T-cell (primary cell): ENCODE data around the gene BTK. TPM values are rescaled to one million over a fixed set of nuclear protein-coding genes. Genes with fewer than 3 reads are reported as not detected.

Experiments used
- ATAC-seq, 4 experiments: fragments of 200-7000 bp in 3 of 4; fragments of 150-1000 bp in 1 of 4; cut with Tn5 transposase; replicated peaks in 1 of 4; 1 replicate in 3 of 4; 2 replicates in 1 of 4; pipeline ENCODE4 v1.10.0; 2021; ENCODE audit warnings: moderate library complexity in 3 of 4, mild to moderate bottlenecking in 2 of 4, moderate number of reproducible peaks in 1 of 4
- CTCF ChIA-PET, 2 donors: fragments of 300-600 bp; sonication (Branson Sonifier 250); formaldehyde crosslinking; loops; one replicate each; lab custom pipeline; 2022; ENCODE audit warnings: antibody characterized with exemption in 2 of 2; lab: Charles Lee
- POLR2A ChIA-PET, 2 donors: fragments of 300-600 bp; sonication (Branson Sonifier 250); formaldehyde crosslinking; loops; one replicate each; lab custom pipeline; 2022; ENCODE audit warnings: antibody characterized with exemption in 2 of 2; lab: Charles Lee
- DNase-seq, 35 experiments: peaks; one replicate each; pipeline versions ENCODE4 v3.0.0 to v3.0.0-alpha.2; 2013 to 2023
- H3K27ac ChIP-seq: one replicate; pipeline ENCODE4 v1.5.1; 2013; ENCODE audit warnings: low read length
- H3K27me3 ChIP-seq, 2 experiments: replicated peaks in 1 of 2; 1 replicate in 1 of 2; 2 replicates in 1 of 2; pipeline versions ENCODE4 v1.6.1 to v1.7.0; 2013; ENCODE audit warnings: low read length in 1 of 2, mixed read lengths in 1 of 2; ENCODE audit not compliant: control insufficient read depth in 2 of 2, insufficient read depth in 2 of 2; ENCODE audit errors: extremely low read depth in 1 of 2
- H3K36me3 ChIP-seq, 2 donors: 1 replicate in 1 of 2; 2 replicates in 1 of 2; pipeline versions ENCODE4 v1.6.1 to v1.7.0; 2013; ENCODE audit warnings: low read length in 1 of 2; ENCODE audit not compliant: control insufficient read depth in 2 of 2, insufficient read depth in 1 of 2; ENCODE audit errors: extremely low read depth in 1 of 2
- H3K4me1 ChIP-seq, 2 experiments: 1 replicate in 1 of 2; 2 replicates in 1 of 2; pipeline versions ENCODE4 v1.6.1 to v1.7.0; 2013; ENCODE audit warnings: low read length in 2 of 2, mixed read lengths in 1 of 2; ENCODE audit not compliant: insufficient read depth in 2 of 2, control insufficient read depth in 1 of 2; ENCODE audit errors: extremely low read depth in 1 of 2
- H3K4me3 ChIP-seq, 2 donors: 1 replicate in 1 of 2; 2 replicates in 1 of 2; pipeline versions ENCODE4 v1.5.1 to v1.7.0; 2013; ENCODE audit warnings: mild to moderate bottlenecking in 2 of 2, low read length in 1 of 2, moderate library complexity in 1 of 2; ENCODE audit not compliant: control insufficient read depth in 1 of 2; ENCODE audit errors: extremely low read depth in 1 of 2
- H3K9me3 ChIP-seq: 2 replicates; pipeline ENCODE4 v1.7.0; 2013
- H3K27ac Mint-ChIP-seq, 2 donors: one replicate each; pipeline ENCODE4 v1.8.0; 2020 to 2021; ENCODE audit warnings: mild to moderate bottlenecking in 2 of 2, mixed read lengths in 2 of 2
- H3K27me3 Mint-ChIP-seq, 2 donors: one replicate each; pipeline ENCODE4 v1.8.0; 2021 to 2022; ENCODE audit warnings: mixed read lengths in 2 of 2
- H3K36me3 Mint-ChIP-seq: one replicate; pipeline ENCODE4 v1.8.0; 2021; ENCODE audit warnings: mixed read lengths
- H3K4me1 Mint-ChIP-seq, 3 donors: one replicate each; pipeline ENCODE4 v1.8.0; 2020 to 2022; ENCODE audit warnings: mixed read lengths in 3 of 3, mild to moderate bottlenecking in 1 of 3
- H3K4me3 Mint-ChIP-seq, 3 donors: one replicate each; pipeline ENCODE4 v1.8.0; 2020 to 2022; ENCODE audit warnings: mild to moderate bottlenecking in 3 of 3, mixed read lengths in 3 of 3, moderate library complexity in 3 of 3
- H3K9me3 Mint-ChIP-seq, 3 donors: one replicate each; pipeline ENCODE4 v1.8.0; 2020 to 2022; ENCODE audit warnings: mixed read lengths in 3 of 3
- WGBS: methylation state at CpG from one replicate; pipeline ENCODE4 v1.1.5; 2013; ENCODE audit warnings: missing lambda C conversion rate; ENCODE audit not compliant: insufficient coverage; 5-methylcytosine and 5-hydroxymethylcytosine counted together
- total RNA-seq, 35 experiments: library from RNA in 6 of 35; stranded (reverse) in 6 of 35; fragments of 120-200 nt in 1 of 35; gene quantifications; one replicate each; pipeline versions ENCODE4 v1.2.1 to v1.2.4 and lab custom pipeline; 2013 to 2026

Gene BTK
- total RNA-seq (1 to 10 TPM; 1.6 to 9.5 (median 4.1) TPM), total RNA-seq (lab: John Stamatoyannopoulos, UW) (0.11 to 16.1 (median 1.4) reads per million in 29 experiments)
- total RNA-seq (2013): 3.4 TPM

DNA sequence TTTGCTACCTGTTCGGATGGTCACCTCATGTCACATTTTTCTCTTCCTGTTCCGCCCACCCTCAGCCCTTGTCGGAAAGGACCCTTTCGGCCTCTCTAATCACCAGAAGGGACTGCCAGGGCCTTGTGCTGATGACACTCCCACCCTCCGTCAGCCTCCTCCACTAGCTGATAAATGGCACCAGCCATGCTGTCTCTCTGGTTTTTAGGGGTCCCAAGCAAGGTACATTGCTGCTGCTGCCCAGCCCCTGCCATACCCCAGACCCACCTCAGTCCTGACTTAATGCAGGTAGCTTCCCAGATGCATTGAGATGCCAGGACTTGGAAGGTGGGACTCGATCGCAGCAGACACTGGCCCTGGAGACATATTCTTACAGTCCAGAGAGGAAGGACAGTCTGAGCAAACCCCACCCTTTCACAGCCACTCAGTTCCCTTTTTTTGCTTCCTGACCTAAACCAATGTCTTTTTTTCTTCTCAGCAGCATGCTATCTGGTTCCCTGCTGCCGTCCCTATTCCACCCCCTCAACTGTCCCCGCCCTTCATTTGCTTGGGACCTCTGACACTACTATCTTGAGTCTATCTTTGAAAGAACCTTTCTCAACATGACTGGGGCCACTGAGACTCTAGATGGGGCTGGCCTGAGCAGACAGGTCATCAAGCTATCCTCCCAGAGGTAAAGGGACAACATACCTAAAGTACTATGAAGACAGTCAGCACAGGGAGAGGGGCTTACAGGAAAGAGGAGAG, at the start of gene BTK:
BTK (minus strand) TSS at position 397 of the 747 bp plus-strand sequence. CDS start 10,907 bp downstream, outside the sequence.
- CTCF ChIA-PET: no interaction called here
- no peak within 1 kb of the TSS for H3K27ac ChIP-seq
- H3K27me3 ChIP-seq: no peaks in the 10 kb centered on the region
- H3K4me3 ChIP-seq: no peak within 1 kb of the TSS
- no peaks in the 10 kb centered on the region for H3K36me3 Mint-ChIP-seq
- DNase-seq: no peak
- no peaks in the 10 kb centered on the region for H3K9me3 ChIP-seq
- peaks cover 0 to 5% of the 10 kb centered on the region in 2 experiments for H3K4me1 ChIP-seq
- POLR2A ChIA-PET: no interaction called here
- peak within 1 kb of the TSS in 1 of 3 donors; percentile 76 for H3K4me3 Mint-ChIP-seq
- no peaks in the 10 kb centered on the region for H3K36me3 ChIP-seq
- peak within 1 kb of the TSS in 1 of 2 donors; percentile 43 for H3K27ac Mint-ChIP-seq
- ATAC-seq: no peak
- peaks cover 1 to 10% (median 8%) of the 10 kb centered on the region in 3 donors for H3K4me1 Mint-ChIP-seq
- H3K27me3 Mint-ChIP-seq: peaks cover 0 to 4% of the 10 kb centered on the region in 2 donors
- no peaks in the 10 kb centered on the region for H3K9me3 Mint-ChIP-seq
- WGBS: 38% methylated on average over 2 of the region's 9 CpGs

- DNase-seq: no peak
- H3K27ac Mint-ChIP-seq: peak overlapping the region; percentile 49 to 77
- H3K4me3 Mint-ChIP-seq: no peak overlapping the region
- peaks cover 0 to 6% of the 10 kb centered on the region in 2 donors for H3K27me3 Mint-ChIP-seq
- peaks cover 15% of the 10 kb centered on the region for H3K36me3 Mint-ChIP-seq
- Histone ChIP-seq H3K27ac (no peak overlapping the region), H3K27me3 (no peaks in the 10 kb centered on the region), H3K36me3 (no peaks in the 10 kb centered on the region), H3K4me3 (no peak overlapping the region), H3K4me1 (no peaks in the 10 kb centered on the region), H3K9me3 (no peaks in the 10 kb centered on the region)
- H3K9me3 Mint-ChIP-seq: no peaks in the 10 kb centered on the region
- H3K4me1 Mint-ChIP-seq: peaks cover 0 to 11% (median 10%) of the 10 kb centered on the region in 3 donors
- peak in 1 of 4 experiments; percentile 64 for ATAC-seq
- CTCF ChIA-PET: interaction anchor here in 1 of 2 donors (0.6 kb wide), 1 partner anchor 14 kb away, joined by 8 read pairs; no protein-coding TSS in a partner anchor
- WGBS: 100% methylated on average over 1 of the region's 2 CpGs
- POLR2A ChIA-PET: no interaction called here
Measured at GRCh38 chrX:101430457-101431078, 44.6 kb upstream of the BTK start.

DNA sequence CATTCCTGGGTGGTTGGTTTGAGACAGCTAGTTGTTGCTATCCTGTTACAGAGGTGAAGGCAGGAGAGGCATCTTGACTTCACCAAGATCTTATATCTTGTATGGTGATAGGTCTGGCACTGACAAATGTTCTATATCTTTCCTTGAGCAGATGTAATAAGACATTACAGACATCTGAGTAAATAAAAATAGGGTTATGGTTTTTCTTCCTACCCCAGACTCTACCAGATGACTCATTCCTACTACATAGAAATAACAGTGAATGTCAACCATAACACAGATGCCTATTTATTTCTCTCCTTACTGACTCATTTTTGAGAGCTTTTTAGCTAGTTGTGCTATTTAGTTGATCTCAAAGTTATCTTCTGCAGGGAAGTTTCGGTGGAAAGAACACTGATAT, 43.9 kb upstream of the BTK start:
- Histone ChIP-seq H3K27ac (no peak overlapping the region), H3K36me3 (no peaks in the 10 kb centered on the region), H3K4me3 (no peak overlapping the region), H3K27me3 (no peaks in the 10 kb centered on the region), H3K4me1 (no peaks in the 10 kb centered on the region), H3K9me3 (no peaks in the 10 kb centered on the region)
- CTCF ChIA-PET: no interaction called here
- H3K27ac Mint-ChIP-seq: peak overlapping the region; percentile 29 to 77
- peaks cover 0 to 13% (median 10%) of the 10 kb centered on the region in 3 donors for H3K4me1 Mint-ChIP-seq
- H3K36me3 Mint-ChIP-seq: peaks cover 20% of the 10 kb centered on the region
- peak overlapping the region in 1 of 3 donors; percentile 32 for H3K4me3 Mint-ChIP-seq
- H3K9me3 Mint-ChIP-seq: no peaks in the 10 kb centered on the region
- no CpG with 5 or more reads among the region's 1 CpG for WGBS
- POLR2A ChIA-PET: no interaction called here
- DNase-seq (no peak), ATAC-seq (peak in 1 of 4 experiments; percentile 37)
- peaks cover 0 to 8% of the 10 kb centered on the region in 2 donors for H3K27me3 Mint-ChIP-seq

- Mint-ChIP-seq H3K36me3 (peaks cover 25% of the 10 kb centered on the region), H3K4me1 (peaks cover 0 to 13% (median 10%) of the 10 kb centered on the region in 3 donors), H3K4me3 (no peak overlapping the region), H3K9me3 (no peaks in the 10 kb centered on the region), H3K27ac (no peak overlapping the region), H3K27me3 (peaks cover 0 to 9% of the 10 kb centered on the region in 2 donors)
- CTCF ChIA-PET: no interaction called here
- DNase-seq (no peak), ATAC-seq (no peak)
- Histone ChIP-seq H3K27ac (no peak overlapping the region), H3K36me3 (peaks cover 0 to 2% of the 10 kb centered on the region in 2 donors), H3K4me1 (no peaks in the 10 kb centered on the region), H3K27me3 (no peaks in the 10 kb centered on the region), H3K4me3 (no peak overlapping the region), H3K9me3 (no peaks in the 10 kb centered on the region)
- no CpG with 5 or more reads among the region's 2 CpGs for WGBS
- POLR2A ChIA-PET: no interaction called here
Measured at GRCh38 chrX:101427954-101428353, 42.0 kb upstream of the BTK start.

DNA sequence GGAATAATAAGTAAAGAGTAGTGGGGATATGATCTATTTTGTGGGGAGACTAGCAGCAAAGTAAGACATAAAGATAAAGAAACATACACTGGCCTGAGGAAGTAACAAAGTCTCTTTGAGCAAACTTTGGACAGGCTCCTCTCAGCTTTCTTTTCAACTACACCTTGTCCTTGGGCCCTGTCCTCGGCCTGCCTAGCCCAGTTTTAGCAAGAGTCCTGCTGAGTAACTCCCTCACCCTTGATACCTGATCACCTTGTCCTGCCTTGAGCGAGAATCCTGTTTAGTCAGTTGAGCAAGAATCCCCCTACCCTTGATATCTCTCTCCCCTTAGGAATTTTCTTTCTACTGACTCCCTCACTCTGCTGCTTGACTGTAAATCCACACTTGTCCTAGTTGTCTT, 33.5 kb upstream of the BTK start:
- Histone ChIP-seq H3K36me3 (no peaks in the 10 kb centered on the region), H3K4me3 (no peak overlapping the region), H3K9me3 (no peaks in the 10 kb centered on the region), H3K27ac (no peak overlapping the region), H3K27me3 (peaks cover 0 to 2% of the 10 kb centered on the region in 2 experiments), H3K4me1 (peaks cover 2 to 20% of the 10 kb centered on the region in 2 experiments)
- Mint-ChIP-seq H3K36me3 (peaks cover 8% of the 10 kb centered on the region), H3K27me3 (peaks cover 0 to 8% of the 10 kb centered on the region in 2 donors), H3K4me1 (peaks cover 21 to 43% (median 28%) of the 10 kb centered on the region in 3 donors), H3K4me3 (peak overlapping the region in 2 of 3 donors; percentile 51 to 94), H3K27ac (peak overlapping the region; percentile 29 to 70), H3K9me3 (no peaks in the 10 kb centered on the region)
- DNase-seq (no peak), ATAC-seq (no peak)
- ChIA-PET POLR2A (no interaction called here), CTCF (interaction anchor here (0.5 to 1.1 kb wide), 3 partner anchors 16 to 339 kb away, joined by 3 to 8 read pairs (median 7); no protein-coding TSS in a partner anchor)
- no CpG with 5 or more reads among the region's 2 CpGs for WGBS
